GM18868 (cell line): ENCODE data around the gene GPR21.

Source experiments
- ATAC-seq: cut with Tn5 transposase; IDR thresholded peaks from one replicate; pipeline ENCODE4 v1.9.1; 2021; ENCODE audit warnings: mild to moderate bottlenecking, moderate library complexity; ENCODE audit not compliant: unreplicated experiment

GPR21 gene

DNA sequence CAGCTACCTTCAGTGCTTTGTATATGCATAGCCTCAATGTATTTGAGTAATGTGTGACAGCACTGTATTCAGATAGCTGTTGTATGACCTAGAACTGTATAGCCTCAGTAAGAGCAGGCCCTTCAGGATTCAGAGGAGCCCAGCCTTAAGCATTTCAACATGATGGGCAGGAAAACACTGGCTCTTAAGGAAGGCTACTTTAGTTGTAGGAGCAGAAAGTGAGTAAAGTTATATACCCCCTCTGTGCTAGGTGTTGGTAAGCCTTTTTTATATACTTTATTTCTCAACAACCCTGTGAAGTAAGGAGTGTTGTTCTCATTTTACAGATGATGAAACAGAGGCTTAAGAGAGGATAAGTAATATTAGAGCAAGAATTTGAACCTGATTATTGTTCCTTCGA is 1.5 kb upstream of the GPR21 start:
- no peak for ATAC-seq

DNA sequence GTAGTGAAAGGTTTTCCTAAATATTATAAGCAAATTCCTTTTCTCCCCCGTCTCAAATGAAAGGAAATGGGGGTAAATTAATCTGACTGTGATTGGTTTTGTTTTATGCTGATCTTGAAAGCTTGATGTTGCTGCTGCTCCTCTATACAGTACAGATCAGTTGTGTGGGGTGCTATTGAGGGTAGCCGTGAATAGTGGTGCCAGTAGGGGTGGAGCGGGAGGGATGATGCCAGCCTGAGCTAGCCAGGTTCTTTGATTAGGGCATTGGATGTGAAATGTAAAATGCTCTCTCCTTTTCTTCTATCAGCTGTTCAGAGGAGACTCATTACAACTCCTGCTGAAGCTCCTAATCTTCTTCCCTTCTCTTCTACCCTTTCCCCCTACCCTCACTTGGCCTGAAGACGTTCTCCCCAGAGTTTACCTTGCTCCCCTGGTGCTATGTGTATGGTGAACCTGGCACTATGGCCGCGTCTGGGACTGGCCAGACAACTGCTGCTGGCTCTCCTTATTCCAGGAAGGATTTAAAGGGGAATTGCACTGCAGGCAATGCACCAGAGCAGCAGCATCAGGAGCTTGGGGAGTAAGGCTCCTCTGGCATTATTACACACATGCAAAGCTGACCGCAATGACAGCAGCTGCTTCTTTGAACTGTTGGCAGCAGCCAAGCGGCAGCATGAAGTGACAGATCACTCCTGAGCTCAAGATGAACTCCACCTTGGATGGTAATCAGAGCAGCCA is 566 bp downstream of the GPR21 start:
- ATAC-seq: peak; percentile 85

DNA sequence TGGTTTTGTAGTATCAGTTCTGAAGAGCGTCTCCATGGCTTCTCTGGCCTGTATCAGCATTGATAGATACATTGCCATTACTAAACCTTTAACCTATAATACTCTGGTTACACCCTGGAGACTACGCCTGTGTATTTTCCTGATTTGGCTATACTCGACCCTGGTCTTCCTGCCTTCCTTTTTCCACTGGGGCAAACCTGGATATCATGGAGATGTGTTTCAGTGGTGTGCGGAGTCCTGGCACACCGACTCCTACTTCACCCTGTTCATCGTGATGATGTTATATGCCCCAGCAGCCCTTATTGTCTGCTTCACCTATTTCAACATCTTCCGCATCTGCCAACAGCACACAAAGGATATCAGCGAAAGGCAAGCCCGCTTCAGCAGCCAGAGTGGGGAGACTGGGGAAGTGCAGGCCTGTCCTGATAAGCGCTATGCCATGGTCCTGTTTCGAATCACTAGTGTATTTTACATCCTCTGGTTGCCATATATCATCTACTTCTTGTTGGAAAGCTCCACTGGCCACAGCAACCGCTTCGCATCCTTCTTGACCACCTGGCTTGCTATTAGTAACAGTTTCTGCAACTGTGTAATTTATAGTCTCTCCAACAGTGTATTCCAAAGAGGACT is 1.5 kb downstream of the GPR21 start:
- no peak for ATAC-seq

DNA sequence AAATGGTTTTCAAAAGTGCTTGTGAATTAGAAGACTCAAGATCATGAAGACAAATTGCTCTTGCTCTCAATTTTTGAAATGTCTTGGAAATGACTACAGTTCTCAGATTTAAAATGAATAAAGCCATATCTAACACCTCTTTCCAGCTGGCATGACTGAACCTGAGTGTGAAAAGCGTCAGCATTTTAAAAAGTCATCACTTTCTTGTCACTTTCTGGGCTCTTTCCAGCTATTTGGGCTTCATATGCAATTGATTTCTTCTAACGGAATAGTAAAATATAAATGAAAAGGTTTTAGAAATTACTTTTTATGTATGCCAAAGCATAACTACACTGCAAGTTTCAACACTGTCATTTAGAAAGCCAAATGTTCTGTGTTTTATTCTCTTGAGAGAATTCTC is 2.3 kb downstream of the GPR21 start:
- no peak for ATAC-seq

DNA sequence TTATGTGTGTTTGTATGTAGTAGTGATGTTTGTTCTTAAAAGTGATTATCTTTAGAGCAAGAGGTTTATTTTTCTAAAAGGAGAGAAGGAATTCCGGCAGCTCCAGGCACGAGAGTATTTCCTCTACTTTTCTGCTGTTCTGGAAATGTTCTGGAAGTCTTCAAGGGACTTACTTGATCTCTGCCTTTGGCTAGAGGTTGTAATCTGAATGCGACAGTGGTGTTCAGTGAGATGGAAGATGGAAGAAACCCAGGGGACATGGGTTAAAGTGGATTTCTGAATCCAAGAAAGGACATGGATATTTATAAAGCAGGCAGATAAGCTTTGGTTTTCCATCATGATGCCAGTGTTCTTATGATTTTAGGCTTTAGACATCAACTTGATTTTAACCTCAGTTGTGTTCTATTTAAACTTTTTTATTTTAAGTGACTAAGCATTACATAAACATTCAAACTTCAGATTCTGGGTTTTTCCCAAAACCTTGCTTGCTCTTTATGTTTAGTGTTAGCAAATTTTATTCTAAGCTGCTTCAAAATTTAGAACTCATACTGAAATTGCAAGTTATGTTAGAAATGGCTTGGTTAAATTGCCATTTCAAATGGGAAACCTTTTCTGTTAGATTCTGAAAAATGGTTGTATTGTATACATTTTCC is 3.6 kb downstream of the GPR21 start:
- no peak for ATAC-seq

DNA sequence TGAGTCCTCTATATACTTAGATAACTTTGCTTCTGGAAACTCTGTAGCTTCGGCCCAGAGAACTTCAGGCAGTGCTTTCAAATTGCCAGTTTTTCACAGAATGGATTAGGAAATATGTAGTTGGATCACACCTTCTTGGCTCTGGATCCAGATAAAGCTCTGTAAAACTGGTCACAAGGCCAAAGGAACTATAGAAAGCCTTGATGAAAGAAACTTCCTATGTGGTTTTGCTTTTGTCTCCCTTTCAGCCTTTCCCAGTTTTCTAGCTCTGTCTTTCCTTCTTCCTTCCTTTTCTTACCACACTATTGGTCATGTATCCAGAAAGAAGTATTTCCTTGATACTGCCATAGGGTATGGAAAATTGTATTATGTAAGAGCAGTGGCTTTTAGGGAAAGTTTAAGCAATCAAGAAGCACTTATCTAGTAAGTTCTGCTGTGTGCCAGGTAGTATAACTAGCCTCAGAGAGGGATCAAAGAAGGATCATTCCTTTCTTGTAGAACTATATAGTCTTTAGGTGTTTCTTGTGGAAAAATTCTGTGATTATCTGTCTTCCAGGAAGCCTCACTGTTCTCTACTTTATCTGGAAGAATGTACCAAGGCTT is 6.3 kb downstream of the GPR21 start:
- ATAC-seq: no peak

DNA sequence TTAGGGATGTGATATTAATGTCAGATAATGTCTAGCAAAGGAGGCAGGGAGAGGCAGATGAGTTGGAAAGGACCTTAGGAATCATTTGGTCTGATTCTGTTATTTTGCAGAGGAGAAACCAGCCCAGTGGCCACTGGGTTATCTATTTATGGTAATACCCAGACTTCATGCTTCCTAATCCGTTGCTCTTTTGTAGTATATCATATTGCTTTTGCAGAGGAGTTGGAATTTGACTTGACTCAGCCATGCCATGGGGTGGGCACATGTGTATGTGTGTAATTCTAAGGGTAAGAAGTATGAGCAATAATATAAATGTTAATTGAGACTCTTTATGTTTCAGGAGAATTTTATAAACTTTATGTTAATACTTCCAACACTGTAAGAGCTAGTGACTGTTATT is 7.3 kb downstream of the GPR21 start:
- no peak for ATAC-seq

DNA sequence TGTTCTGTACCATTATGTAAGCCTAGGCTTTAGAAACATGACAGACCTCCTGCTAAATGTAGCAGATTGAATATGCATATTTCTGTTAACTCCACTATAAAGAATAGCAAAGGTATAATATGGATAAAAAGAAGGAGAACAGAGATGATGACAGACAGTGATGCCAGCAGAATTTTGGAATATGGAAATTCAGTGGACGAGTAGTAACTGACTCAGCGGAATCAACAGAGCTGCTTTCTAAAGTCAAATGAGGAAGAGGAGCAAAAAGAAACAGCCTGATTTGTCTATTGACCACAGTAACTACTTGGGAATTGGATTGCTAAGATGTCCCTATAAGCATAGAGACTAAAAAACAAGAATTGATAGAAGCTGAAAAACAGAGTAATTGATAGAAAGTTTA is 8.0 kb downstream of the GPR21 start:
- no peak for ATAC-seq

DNA sequence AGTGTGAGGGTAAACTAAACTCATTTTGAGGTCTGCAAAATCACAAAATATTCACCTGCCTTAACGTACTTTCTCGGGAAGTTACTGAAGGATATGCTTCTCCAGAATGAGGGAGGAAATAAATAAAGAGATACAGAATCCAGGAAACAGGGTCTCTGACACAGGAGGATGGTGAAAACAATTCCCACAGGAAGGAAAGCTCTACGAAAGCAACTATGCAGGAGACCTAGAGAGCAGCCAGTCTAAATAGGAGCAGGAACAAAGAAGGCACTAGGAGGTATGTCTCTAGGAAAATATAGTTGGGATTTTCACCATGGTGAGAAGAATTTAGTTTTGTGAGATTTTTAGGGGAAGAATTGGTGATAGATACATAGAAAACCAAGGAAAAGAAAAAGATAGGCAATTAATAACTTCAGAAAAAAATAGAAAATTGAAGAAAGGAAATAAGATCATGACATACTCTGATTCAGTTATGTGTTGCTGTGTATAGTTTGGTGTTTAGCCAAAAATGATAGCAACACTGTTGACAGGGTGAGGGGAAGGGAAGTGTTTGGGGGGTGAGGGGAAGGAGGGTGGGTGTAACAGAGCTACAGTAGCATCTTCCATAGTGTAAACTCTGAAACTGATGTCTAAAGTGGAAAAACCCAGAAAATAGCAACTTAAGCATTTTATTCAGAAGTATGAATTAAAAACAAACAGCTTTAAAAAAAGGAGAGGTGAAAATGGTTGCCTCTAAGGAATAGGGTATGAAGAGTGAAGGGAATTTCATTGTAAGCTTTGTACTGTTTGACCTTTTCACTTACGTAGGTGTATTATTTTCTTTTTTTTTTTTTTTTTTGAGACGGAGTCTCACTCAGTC is 9.8 kb downstream of the GPR21 start:
- ATAC-seq: no peak

DNA sequence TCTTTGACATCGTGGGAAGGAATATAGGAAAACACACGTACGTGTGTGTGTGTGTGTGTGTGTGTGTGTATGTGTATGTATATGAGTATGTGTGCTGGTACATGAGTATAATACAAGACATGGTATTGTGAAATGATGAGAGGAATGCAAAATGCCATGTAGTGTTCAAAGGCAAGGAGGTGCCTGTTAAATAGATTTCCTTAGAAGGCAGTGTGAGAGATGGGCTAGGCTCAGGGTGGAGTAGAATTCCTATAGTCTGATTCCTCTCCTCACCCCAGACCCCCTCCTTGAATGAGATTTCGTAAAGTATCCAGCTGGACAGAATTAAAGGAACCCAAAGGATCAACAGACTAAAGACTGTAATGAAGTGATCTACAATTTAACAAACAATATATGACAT is 11.1 kb downstream of the GPR21 start:
- no peak for ATAC-seq

DNA sequence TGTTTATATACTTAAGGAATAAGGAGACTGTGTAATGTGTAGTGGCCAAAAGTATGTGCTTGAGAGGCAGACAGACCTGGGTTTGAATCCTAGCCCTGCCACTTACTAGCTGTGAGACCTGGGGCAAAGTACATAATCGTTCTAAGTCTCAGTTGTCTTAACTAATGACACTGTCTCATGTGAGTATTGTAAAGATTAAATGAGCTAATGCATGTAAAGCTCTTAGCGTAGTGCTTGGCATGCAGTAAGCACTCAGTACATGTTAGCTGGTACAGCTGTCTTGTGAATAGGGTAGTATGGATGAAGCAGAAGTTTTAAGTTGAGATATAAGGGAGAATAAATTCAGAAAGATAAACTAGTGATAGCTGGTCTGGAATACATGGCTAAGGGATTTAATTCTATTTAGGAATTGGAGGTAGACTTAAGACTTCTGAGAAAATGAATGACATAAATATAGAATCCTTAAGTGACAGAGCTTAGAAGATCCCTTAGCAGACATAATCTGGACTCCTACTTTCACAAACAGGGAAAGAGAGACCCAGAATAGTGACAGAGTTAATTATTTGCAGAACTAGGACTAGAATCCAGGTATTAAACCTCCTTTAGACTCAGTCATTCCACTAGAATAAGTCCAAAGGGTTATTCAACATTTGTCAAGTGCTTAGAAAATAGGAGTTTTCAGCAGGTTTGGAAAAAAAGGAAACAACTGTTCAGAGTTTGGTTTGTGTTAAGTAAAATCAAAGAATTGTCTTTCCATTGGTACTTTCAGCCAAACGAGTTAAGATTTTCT is 13.1 kb downstream of the GPR21 start:
- no peak for ATAC-seq

DNA sequence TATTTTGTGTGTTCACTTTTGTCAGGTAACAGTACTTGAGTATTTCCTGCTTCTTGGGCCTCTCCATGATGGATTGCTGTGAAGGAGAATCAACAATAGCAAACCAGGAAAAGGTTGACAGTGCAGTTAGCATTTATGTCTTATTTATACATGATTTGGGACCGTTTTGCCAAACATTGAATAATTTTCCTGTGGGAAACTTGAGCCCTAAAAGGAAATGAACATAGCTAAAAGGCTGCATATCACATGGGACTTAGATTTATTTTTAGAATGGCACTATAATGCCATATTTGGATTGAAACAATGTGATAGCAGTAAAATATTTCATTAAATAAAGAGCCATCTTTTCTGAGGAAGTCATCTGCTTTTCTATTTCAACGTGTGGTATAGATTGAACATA is 15.3 kb downstream of the GPR21 start:
- ATAC-seq: no peak

DNA sequence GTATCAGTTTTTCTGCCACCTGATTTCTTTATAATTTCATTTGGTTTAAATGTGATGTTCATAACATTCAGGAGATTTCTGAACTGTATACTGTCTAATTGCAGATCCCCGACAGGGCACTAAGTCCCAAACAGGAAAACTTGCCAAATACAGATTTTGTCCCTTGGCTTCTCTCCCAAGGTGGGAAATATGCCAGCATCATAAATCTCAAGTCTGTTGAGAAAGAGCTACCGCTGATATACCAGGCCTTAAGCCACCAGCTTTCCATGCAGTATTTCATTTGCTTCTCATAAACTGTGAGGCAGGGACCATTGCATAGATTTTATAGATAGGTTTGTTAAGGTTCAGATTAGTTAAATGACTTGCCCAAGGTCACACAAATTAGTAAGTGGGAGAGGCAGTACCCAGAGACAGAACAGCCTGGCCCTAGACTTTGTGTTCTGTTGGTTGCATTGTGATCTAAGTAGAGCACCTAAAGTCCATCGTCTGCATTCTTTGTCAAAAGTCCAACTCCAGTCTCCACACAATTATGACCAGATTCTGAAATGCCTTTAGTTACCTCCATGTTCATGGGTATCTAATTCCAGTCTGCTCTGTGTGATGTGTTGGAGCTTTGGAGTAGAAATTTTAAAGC is 16.2 kb downstream of the GPR21 start:
- ATAC-seq: no peak

DNA sequence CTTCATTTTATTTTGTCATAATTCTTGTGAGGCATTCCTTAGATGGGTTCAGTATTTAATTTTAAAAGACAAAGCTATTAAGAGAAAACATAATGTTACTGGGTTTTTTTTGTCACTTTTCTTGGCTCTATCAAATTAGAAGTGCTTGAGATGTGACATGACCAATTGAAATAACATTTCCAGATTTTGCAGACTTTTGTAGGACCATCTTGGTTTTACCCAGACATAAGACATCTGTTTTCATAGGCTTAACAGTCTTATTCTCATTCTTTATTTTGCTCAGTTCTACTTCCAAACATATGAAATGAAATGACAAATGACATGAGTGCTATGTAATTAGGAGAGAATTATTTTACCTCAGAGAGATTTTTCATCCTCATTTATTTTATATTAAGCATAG is 19.6 kb downstream of the GPR21 start:
- ATAC-seq: no peak

DNA sequence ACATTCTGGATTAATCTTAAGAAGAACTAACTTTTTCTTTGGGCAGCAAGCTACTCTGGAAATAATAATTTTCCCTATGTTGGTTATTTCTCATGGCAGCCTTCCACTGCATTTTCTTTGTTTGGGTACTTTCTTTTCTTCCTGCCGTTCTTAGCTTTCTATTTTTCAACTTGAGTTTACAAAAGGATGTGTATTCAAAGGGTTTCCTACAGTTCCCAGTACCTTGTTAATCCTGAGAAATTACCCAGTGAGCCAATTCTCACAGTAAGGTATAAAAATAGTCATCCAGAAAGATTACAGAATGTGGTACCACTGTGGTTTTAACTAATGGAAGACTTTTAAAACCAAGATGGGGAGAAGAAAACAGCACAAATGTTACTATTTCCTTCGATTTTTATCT is 20.2 kb downstream of the GPR21 start:
- ATAC-seq: no peak

DNA sequence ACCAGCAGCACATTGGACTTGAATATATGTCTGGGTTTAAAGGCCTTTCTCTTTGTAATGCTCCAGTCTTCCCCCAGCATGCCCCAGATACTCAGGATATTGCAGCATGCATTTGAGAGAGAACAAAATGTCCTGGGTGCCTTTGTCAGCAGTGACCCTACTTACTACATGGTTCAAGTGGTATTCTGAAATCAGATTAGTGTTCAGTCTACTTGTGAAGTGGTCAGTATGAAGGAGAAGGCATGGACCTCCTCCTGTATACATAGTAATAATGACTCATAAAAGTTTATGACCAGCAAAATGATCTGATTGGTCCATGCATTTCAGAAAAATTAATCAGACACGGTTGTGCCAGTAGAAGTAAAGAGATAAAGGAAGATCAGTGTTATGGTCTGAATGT is 25.4 kb downstream of the GPR21 start:
- no peak for ATAC-seq

DNA sequence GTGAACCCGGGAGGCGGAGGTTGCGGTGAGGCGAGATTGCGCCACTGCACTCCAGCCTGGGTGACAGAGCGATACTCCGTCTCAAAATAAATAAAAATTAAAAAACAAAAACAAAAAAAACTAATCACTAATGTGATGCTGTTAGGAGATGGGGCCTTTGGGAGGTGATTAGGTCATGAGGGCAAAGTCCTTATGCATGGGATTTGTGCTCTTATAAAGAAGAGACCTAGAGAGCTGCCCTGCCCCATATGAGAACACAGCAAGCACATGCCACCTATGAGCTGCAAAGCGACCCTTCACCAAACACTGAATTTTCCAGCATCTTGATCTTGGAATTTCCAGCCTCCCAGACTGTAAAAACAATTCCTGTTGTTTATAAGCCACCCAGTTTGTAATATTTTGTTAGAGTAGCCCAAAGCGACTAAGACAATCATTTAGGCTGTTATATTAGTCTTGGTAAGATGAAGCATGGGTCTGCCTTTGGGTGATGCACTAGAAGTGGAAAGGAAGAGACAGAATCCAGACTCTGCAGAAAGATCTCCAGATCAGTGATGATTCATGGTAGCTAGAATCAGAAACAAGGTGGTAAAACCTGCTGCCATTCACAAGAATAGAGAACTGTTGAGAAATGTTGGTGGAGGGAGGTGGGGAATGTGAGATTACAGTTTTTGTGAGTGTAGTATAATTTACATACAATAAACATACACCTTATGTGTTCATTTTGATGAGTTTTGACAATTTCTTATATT is 26.2 kb downstream of the GPR21 start:
- no peak for ATAC-seq

DNA sequence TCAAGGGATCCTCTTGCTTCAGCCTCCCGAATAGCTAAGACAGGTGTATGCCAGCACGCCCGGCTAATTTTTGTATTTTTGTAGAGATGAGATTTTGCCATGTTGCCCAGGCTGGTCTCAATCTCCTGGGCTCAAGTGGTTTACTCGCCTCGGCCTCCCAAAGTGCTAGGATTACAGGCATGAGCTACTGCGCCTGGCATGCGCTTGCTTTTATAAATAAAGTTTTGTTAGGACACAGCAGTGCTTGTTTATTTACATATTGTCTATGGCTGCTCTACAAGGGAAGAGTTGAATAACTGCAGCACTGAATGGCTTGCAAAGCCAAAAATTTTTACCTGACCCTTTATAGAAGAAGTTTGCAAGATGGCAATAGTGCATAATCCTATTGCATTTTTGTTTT is 27.7 kb downstream of the GPR21 start:
- ATAC-seq: no peak
